Motor neuron (in vitro differentiated cells): ENCODE results near the gene LGALS7. TPM values are rescaled to one million over a fixed set of nuclear protein-coding genes. Genes with fewer than 3 reads are reported as not detected.

Experiments
- ATAC-seq, 8 experiments: fragments of 200-7000 bp; cut with Tn5 transposase; replicated peaks in 6 of 8; 2 replicates each; pipeline ENCODE4 v1.8.0; 2021; ENCODE audit warnings: mild to moderate bottlenecking in 8 of 8, moderate library complexity in 8 of 8
- H3K27ac ChIP-seq, 2 donors: fragments of 250-450 bp; sonication (Bioruptor Pico); 2 replicates each; pipeline ENCODE4 v1.9.0; 2021; ENCODE audit warnings: antibody characterized with exemption in 2 of 2, mild to moderate bottlenecking in 2 of 2, moderate library complexity in 1 of 2
- H3K4me1 ChIP-seq, 2 donors: fragments of 250-450 bp; sonication (Bioruptor Pico); replicated peaks in 1 of 2; 2 replicates each; pipeline ENCODE4 v1.6.1; 2021; ENCODE audit warnings: antibody characterized with exemption in 2 of 2, mild to moderate bottlenecking in 2 of 2, moderate library complexity in 1 of 2
- H3K4me3 ChIP-seq, 5 donors: fragments of 250-450 bp; sonication (Bioruptor Pico); 2 replicates each; pipeline ENCODE4 v1.9.0; 2021; ENCODE audit warnings: antibody characterized with exemption in 5 of 5, mild to moderate bottlenecking in 5 of 5, moderate library complexity in 4 of 5
- WGBS, 10 experiments: fragments of 450-650 bp; shearing (Covaris generic); methylation state at CpG; one replicate each; pipeline ENCODE4 v1.0.0; 2022; 5-methylcytosine and 5-hydroxymethylcytosine counted together
- in situ Hi-C, 9 experiments: fragments of 400-800 bp; cut with MboI; loops; one replicate each; pipeline ENCODE4 v1.15.0; 2021; ENCODE audit warnings: low sequenced_read_pairs in 9 of 9, low pct_unique_long_range_greater_than_20kb in 2 of 9; ENCODE audit not compliant: unreplicated experiment in 9 of 9
- total RNA-seq, 8 experiments: library from RNA; unstranded; fragments of 300-600 nt; gene quantifications; 2 replicates each; pipeline versions ENCODE4 v1.2.3 to v1.2.4, GENCODE V29; 2022

Gene LGALS7
- total RNA-seq, 8 experiments from 2014 or later = 1.0 TPM; not detected in 7

- in situ Hi-C loops = no loop called here
- Histone ChIP-seq H3K27ac (no peak overlapping the region), H3K4me3 (no peak overlapping the region), H3K4me1 (peaks cover 0 to 2% of the 10 kb centered on the region in 2 donors)
- 71 to 100% (median 100%) methylated on average over 1 to 6 of the region's 7 CpGs; no CpG with 5 or more reads in 3 of the 10 experiments for WGBS, 10 experiments
- no peak for ATAC-seq
These were observed 42.9 kb downstream of the LGALS7 start for GRCh38 chr19:38730470-38730730.

GRCh38 chr19:38729653-38730469, 43.5 kb downstream of the LGALS7 start:
- ATAC-seq = peak; percentile 72 to 86 (median 78)
- 68 to 100% (median 85%) methylated on average over 1 to 13 of the region's 17 CpGs; no CpG with 5 or more reads in 1 of the 10 experiments for WGBS, 10 experiments
- in situ Hi-C loops = no loop called here
- Histone ChIP-seq H3K27ac (no peak overlapping the region), H3K4me1 (peaks cover 0 to 2% of the 10 kb centered on the region in 2 donors), H3K4me3 (no peak overlapping the region)

- ATAC-seq = peak in 3 of 8 experiments; percentile 5 to 8 (median 6)
- 60 to 100% (median 90%) methylated on average over 1 to 2 of the region's 37 CpGs; no CpG with 5 or more reads in 7 of the 10 experiments for WGBS, 10 experiments
- in situ Hi-C loops = no loop called here
These were observed 44.4 kb downstream of the LGALS7 start for GRCh38 chr19:38728752-38729541.

DNA sequence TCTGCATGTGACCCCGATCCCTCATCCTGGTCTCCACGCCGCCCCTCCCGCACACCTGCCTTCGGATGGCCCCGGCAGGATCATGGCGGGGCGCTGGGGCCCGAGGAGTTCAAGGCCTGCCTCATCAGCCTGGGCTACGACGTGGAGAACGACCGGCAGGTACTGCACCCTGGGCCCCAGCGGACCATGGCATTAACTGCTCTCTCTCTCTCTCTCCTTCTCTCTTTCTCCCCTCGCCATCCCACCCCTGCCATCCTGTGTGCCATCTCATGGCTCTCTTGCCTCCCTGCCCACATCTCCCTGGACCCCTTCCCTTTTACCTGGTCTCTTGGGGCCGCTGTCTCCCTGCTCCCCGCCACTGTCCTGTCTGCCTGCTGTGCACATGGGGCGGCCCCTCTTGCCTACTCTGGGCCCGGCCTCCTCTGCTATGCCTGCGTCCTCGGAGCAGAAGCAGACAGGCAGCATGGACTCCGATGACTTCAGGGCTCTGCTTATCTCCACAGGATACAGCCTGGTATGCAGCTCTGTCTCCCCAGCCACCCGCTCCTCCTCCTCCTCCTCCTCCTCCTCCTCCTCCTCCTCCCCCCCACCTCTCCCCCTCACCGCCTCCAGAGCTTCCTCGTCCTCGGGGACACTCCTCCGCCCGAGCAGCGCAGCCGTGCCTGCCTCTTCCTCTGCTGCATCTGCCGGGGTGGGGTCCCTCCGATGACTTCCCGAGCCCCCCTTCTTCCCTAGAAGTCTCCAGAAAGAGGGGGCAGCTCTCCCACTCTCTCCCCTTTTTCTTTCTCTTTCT, 45.3 kb downstream of the LGALS7 start:
- no peak overlapping the region for H3K4me3 ChIP-seq
- no peak overlapping the region for H3K27ac ChIP-seq
- in situ Hi-C loops = no loop called here
- WGBS, 10 experiments = 100% methylated on average over 1 of the region's 33 CpGs; no CpG with 5 or more reads in 9 of the 10 experiments
- peaks cover 0 to 2% of the 10 kb centered on the region in 2 donors for H3K4me1 ChIP-seq
- no peak for ATAC-seq

More at GRCh38 chr19:38728752-38729541, 44.4 kb downstream of the LGALS7 start:
- H3K27ac ChIP-seq = no peak overlapping the region
- H3K4me3 ChIP-seq = no peak overlapping the region
- H3K4me1 ChIP-seq = peaks cover 0 to 2% of the 10 kb centered on the region in 2 donors

DNA sequence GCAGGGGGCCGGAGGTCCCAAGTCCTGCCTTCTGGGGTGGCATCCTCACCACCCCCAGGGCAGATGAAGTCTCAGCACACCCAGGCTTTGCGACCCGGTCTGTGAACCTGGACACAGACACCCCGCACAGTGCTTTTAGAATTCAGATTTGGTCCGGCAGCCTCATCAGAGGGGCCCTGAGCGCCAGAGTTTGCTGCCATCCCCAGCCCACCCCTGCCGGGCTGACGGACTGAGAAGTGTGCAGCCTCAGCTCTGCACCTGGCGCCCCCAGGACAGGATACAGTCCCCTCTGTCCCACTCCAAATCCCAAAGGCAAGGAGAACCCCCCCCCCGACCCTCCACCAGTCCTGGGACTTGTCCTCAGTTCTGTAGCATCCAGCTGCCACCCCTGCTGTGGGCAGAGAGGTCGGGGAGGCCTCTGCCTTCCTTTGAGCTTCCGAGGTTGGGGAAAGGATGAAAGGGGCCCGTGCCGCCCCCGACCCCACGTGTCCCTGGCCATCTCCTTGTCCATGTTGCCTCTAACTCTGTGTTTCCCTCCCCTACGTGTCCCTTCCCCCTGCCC, 45.9 kb downstream of the LGALS7 start:
- no peak overlapping the region for H3K27ac ChIP-seq
- 97 to 100% (median 100%) methylated on average over 1 to 5 of the region's 17 CpGs; no CpG with 5 or more reads in 7 of the 10 experiments for WGBS, 10 experiments
- H3K4me1 ChIP-seq = peaks cover 1 to 2% of the 10 kb centered on the region in 2 donors
- in situ Hi-C loops = no loop called here
- ATAC-seq = no peak
- no peak overlapping the region for H3K4me3 ChIP-seq

- H3K4me3 ChIP-seq = no peak overlapping the region
- in situ Hi-C loops = no loop called here
- H3K27ac ChIP-seq = no peak overlapping the region
- H3K4me1 ChIP-seq = peaks cover 4 to 7% of the 10 kb centered on the region in 2 donors
- no peak for ATAC-seq
- WGBS, 10 experiments = 40 to 100% (median 97%) methylated on average over 1 to 8 of the region's 30 CpGs; no CpG with 5 or more reads in 5 of the 10 experiments
These were observed 46.5 kb downstream of the LGALS7 start for GRCh38 chr19:38726761-38727301.

DNA sequence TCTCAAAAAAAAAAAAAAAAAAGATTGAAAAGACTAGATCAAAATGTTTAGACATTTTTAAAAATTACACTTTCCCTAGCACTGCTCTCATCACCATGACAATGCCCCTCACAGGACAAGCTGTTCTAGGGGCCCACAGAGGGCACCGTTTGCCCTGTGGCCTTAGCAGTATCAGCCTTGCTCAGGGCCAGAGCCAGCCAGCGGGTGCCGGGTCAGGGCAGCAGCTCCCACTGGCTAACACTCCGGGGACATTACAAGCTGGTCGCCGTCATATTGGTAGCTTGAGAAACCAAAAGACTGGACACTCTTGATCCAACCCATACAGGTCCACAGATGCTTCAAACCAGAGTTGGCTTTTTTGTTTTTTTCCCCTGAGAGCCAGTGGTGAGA, 47.0 kb downstream of the LGALS7 start:
- no peak for ATAC-seq
- H3K27ac ChIP-seq = no peak overlapping the region
- H3K4me3 ChIP-seq = no peak overlapping the region
- peaks cover 9 to 11% of the 10 kb centered on the region in 2 donors for H3K4me1 ChIP-seq
- WGBS, 10 experiments = 71 to 100% (median 90%) methylated on average over 1 to 6 of the region's 6 CpGs; no CpG with 5 or more reads in 5 of the 10 experiments
- in situ Hi-C loops = no loop called here

DNA sequence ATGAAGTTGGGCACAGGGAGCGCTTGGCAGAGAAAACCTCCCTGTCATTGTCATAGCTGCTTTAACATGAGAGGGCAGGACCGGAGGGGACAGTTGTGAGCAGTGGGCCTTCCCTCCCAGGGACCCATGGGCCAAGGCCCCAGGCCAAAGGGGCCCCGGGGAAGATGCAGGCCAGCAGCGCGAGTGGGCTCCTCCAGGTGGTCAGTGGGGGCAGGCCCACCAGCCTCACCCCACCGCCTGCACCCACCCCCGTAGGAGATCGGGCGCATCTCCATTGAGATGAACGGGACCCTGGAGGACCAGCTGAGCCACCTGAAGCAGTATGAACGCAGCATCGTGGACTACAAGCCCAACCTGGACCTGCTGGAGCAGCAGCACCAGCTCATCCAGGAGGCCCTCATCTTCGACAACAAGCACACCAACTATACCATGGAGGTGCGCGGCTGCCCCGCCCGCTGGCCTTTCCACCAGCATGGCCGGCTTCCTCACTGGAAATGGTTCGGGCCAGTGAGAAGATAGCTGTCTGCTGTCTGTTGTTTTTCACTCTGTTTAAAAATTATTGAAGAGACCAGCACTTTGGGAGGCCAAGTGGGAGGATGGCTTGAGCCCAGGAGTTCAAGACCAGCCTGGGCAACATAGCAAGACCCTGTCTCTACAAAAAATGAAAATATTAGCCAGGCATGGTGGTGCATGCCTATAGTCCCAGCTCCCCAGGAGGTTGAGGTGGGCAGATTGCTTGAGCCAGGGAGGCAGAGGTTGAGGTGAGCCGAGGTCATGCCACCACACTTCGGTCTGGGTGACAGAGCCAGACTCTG, 47.6 kb downstream of the LGALS7 start:
- ATAC-seq = no peak
- H3K4me3 ChIP-seq = no peak overlapping the region
- 100% methylated on average over 1 to 3 of the region's 21 CpGs; no CpG with 5 or more reads in 5 of the 10 experiments for WGBS, 10 experiments
- in situ Hi-C loops = no loop called here
- H3K4me1 ChIP-seq = peaks cover 9 to 11% of the 10 kb centered on the region in 2 donors
- no peak overlapping the region for H3K27ac ChIP-seq

- ATAC-seq = no peak
- peaks cover 8 to 9% of the 10 kb centered on the region in 2 donors for H3K4me1 ChIP-seq
- no peak overlapping the region for H3K4me3 ChIP-seq
- 91 to 100% (median 100%) methylated on average over 4 to 5 of the region's 42 CpGs; no CpG with 5 or more reads in 7 of the 10 experiments for WGBS, 10 experiments
- H3K27ac ChIP-seq = no peak overlapping the region
- in situ Hi-C loops = no loop called here
These were observed 49.1 kb downstream of the LGALS7 start for GRCh38 chr19:38723990-38724854.

GRCh38 chr19:38723606-38723965, 49.7 kb downstream of the LGALS7 start:
- no peak for ATAC-seq
- peaks cover 8 to 9% of the 10 kb centered on the region in 2 donors for H3K4me1 ChIP-seq
- WGBS, 10 experiments = 60% methylated on average over 1 of the region's 11 CpGs; no CpG with 5 or more reads in 9 of the 10 experiments
- no peak overlapping the region for H3K27ac ChIP-seq
- in situ Hi-C loops = no loop called here
- H3K4me3 ChIP-seq = no peak overlapping the region

GRCh38 chr19:38722947-38723605, 50.2 kb downstream of the LGALS7 start:
- 75 to 100% (median 95%) methylated on average over 1 to 2 of the region's 10 CpGs; no CpG with 5 or more reads in 6 of the 10 experiments for WGBS, 10 experiments
- Histone ChIP-seq H3K4me3 (no peak overlapping the region), H3K4me1 (peaks cover 8 to 9% of the 10 kb centered on the region in 2 donors), H3K27ac (no peak overlapping the region)
- ATAC-seq = no peak
- in situ Hi-C loops = no loop called here
